Islet precursor cell (in vitro differentiated cells): ENCODE data around the gene TTLL11.
A peak's percentile ranks its signal among the peaks of the same experiment; 100 is the strongest.

Experiments used
- DNase-seq: peaks from one replicate; pipeline ENCODE4 v3.0.0-alpha.2; 2018

The TTLL11 gene, protein sequence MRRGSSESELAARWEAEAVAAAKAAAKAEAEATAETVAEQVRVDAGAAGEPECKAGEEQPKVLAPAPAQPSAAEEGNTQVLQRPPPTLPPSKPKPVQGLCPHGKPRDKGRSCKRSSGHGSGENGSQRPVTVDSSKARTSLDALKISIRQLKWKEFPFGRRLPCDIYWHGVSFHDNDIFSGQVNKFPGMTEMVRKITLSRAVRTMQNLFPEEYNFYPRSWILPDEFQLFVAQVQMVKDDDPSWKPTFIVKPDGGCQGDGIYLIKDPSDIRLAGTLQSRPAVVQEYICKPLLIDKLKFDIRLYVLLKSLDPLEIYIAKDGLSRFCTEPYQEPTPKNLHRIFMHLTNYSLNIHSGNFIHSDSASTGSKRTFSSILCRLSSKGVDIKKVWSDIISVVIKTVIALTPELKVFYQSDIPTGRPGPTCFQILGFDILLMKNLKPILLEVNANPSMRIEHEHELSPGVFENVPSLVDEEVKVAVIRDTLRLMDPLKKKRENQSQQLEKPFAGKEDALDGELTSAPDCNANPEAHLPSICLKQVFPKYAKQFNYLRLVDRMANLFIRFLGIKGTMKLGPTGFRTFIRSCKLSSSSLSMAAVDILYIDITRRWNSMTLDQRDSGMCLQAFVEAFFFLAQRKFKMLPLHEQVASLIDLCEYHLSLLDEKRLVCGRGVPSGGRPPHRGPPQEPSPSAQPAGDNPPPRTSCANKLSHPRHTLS

DNA sequence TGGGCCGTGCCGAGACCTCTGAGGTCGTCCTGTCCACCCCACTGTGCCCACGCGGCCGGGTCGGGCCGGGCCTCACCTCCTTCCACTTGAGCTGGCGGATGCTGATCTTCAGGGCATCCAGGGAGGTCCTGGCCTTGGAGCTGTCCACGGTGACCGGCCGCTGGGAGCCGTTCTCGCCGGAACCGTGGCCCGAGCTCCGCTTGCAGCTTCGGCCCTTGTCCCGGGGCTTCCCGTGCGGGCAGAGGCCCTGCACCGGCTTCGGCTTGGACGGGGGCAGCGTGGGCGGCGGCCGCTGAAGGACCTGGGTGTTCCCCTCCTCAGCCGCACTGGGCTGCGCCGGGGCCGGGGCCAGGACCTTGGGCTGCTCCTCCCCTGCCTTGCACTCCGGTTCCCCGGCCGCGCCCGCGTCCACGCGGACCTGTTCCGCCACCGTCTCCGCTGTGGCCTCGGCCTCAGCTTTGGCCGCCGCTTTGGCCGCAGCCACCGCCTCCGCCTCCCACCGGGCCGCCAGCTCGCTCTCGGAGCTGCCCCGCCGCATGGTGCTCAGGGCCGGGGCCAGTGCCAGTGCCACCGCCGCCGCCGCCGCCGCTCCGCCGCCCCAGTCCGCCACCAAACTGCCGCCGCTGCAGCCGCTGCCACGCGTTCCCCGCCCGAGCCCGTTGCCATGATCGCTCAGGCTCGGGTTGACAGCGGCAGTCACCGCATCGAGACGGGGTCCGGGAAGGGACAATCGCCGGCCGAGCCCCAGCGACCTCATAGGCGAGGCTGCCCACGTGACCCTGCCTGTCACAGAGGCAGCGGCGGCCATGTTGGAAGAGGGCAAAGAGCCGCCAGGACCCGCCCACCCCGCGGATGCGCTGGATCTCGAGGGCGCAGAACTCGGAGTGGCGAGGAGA, at the start of gene TTLL11:
TTLL11 (minus strand) TSS at position 698 of the 896 bp plus-strand sequence; CDS start at position 538, 160 bp downstream.
- DNase-seq: peak; percentile 97

DNA sequence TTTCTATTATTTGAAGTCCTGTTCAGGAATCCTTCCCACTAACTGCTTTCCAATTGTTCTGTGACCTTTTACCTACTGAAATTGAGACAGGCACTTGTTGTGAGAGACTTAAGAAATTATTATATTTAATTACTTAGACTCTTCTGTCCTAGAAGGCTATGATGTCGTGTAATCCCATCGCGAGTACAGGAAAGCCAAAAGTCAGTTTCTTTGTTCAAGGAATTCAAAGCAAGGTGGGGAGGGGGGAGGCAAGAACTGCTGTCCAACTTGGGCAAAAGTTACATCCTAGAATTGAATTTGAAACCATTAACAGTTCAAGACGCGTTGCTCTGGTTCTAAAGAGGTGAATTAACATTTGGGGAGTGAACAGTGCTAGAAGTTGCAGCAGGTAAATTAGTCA, 48.6 kb upstream of the TTLL11 start:
- no peak for DNase-seq

DNA sequence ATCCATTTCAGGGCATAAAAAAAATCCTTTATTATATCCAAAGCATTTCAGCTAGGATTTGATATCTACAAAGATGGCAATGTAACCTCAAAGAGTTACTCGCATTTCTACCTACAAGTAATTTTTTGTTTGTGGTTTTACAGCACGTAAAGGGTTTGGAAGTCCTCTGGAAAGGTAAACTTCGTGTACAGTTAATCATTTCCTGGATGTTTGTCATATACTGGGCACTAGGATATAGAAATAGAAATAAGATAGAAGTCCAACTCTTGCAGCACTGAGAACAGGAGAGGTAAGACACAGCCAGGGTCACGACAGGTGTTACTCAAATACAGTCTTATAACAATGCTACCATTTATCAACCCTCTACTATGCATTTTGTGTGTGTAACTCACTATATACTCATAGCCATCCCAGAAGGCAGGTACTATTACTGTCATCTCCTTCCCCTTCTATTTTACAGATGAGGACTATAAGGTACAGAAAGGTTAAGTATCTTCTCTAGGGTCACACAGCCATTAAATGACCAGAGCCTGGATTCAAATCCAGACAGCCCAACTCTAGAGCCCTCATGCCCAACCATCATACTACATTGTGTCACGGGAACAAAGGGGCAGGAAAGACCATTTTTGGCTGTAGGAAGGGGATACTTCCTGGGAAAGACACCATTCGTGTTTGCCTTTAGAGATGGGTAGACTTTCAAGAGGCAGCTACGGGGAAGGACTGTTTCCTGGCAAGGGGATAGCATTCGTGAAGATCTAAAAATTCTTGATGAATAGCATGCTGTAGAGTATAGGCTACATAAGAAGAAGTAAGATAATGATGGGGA, 47.5 kb upstream of the TTLL11 start:
- no peak for DNase-seq

DNA sequence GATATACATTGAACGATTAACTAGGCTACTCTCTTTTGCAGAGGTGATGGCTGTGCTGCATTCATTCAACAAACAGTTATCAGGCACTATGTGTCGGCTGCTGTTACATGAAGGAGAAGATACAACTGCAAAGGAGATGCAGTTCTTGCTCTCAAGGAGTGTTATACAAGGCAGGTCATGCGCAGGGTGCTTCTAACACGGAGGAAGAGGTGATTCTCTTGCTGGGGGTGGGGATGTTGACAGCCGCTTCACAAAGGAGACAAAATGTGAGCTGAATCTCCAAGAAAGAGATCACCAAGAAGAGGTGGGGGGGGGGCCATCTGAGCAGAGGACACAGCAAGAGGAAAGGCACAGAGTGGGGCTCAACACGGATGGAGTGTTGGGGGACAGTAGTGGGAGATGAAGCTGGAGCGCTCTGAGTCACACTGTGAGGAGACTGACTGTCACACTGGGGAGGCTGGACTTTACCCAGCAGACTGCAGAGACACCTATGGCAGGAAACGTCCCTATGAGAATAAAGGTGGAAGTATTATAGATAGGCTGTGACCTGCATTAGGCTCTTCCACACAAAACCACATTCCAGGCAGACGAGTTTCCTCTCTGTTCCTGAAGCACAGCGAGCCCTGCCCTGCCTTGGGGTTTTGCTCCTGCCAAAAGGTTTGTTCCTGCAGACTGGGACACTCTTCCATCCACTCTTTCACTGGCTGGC, 45.6 kb upstream of the TTLL11 start:
- DNase-seq: no peak

DNA sequence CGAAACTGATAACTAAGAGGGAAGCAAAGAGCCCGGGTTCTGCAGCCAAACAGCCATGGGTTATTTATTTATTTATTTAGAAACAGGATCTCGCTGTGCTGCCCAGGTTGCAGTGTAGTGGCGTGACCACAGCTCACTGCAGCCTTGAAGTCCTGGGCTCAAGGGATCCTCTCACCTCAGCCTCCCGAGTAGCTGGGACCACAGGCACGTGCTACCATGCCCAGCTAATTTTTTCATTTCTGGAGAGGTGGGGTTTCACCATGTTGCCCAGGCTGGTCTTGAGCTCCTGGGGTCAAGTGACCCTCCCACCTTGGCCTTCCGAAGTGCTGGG, 42.4 kb upstream of the TTLL11 start:
- no peak for DNase-seq

DNA sequence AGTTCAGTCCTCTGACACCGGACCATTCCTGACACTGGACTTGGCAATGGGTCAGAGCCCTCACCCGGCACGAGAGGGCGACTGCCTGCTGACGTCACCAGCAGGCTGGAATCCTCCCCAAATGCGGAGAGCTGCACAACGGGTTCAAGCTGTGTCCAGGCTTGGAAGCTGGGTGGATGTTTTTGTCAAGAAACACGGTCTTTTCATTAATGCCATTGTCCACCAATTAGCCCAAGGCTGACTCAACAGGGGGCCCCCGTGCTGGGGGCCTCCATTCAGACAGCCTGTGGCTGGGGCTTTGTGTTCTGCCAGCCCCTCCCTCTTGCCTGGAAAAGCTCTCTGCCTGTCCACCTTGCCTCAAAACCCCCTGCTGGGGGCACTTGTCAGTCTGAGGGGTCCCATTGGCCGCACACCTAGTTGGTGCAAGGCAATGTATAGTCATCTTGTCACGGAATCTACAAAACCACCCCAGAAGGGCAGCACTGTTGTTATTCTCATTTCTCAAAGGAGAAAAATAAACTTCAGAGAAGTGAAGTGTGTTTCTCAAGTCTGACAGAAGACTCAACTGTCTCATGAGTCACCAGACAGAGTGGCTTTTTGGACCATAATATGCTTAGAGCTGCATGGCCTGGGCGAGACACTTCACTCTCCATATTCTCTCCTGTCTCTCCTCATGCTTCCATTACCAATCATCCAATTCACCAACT, 41.9 kb upstream of the TTLL11 start:
- peak; percentile 81 for DNase-seq

DNA sequence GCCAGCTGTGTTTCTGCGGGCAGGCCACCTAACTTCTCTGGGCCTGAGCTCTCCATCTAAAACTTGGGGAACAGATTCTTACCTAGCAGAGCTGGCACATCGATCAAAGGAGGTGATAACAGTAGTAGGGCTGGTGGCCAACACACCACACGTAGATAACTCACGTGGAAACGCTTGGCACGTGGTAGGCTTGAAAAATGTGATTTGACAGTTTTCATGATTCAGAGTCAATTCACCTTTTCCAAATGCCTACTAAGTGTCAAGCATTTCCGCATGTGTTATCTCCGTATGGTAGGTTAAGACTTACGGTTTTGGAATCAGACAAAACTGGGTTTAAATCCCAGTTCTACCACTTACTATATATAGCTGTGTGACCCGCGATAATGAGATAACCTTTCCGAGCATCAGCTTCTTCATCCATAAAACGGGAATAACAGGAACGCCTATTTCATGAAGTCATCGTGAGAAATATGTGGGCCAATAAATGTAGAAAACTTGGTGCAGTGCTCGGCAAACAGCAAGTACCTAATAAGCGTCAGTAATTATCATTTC, 41.0 kb upstream of the TTLL11 start:
- no peak for DNase-seq

DNA sequence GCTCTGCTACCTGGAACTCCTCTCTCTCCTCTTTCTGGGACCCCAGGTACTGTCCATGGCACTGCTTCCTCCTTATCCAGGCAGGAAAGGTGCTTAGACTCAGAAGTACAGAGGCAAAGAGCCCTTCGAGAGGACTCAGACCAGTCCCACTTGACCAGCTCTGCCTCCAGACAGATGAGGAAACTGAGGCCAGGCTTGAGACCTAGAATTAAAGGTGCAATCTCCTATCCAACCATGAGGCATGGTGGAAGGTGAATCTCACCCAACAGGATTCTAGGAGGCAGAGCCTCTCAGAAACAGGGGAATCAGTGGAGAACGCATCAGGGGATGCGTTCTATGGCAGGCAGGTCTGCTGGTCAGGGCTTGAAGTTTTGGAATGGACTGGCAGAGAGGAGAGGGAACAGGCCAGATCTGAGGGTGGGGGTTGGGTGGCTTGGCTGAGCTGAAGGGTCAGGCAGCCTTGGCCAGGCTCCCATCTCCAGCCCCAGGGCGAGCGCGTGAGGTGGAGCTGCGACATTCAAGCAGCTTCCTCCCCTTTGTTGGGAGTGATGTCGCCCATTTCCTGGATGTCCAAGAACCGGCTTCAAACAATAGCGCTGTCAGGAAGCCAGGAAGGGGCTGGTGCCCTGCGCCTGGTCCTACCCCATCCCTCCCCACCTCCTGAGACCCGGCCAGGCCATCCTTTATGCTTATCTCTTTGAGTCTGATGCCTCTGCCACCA, 40.3 kb upstream of the TTLL11 start:
- peak; percentile 76 for DNase-seq

DNA sequence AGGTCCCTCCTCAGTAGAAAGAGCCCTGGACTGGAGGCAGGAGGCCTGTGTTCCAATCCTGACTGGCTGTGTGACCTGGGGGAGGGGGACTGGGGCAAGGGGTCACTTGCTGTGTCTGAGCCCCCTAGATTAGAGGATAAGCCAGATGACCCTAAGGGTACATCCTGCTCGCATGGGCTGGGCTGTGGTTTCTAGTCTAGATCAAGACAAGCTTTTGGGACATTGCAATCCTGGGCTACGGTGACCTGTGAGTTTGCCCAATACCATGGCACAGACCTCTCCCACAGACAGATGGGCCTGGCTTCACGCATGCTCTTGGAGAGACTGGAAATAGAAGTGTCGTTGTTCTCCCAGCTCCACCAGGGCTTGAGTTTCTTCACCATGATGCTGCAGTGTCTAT, 39.4 kb upstream of the TTLL11 start:
- DNase-seq: no peak

DNA sequence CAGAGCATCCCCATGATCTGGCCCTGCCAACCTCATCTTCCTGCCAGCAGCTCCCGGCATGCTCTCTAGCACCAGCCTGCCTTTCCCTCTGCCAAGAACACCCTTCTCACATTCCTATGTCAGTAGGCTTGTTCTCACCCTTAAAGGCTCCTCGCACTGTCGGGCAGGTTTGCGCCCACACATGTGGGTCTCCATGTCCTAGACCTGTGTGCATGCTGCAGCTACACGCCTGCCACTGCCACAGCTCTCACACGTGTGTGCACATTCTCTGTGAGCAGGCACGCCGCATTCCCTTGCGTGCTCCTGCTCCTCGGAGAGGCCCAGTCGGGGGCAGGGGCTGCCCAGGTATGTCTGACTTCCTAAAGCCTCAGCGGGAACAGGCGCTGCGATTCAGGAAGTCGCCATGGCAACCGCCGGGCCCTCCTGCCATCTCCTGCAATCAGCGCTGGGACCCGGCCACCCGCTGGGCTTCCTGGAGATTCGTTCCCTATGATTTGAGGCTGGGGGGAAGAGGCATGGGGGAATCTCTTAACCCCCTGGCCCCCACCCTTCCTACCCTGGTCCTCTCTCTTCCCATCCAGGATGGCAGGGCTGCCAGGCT, 38.4 kb upstream of the TTLL11 start:
- peak; percentile 92 for DNase-seq

DNA sequence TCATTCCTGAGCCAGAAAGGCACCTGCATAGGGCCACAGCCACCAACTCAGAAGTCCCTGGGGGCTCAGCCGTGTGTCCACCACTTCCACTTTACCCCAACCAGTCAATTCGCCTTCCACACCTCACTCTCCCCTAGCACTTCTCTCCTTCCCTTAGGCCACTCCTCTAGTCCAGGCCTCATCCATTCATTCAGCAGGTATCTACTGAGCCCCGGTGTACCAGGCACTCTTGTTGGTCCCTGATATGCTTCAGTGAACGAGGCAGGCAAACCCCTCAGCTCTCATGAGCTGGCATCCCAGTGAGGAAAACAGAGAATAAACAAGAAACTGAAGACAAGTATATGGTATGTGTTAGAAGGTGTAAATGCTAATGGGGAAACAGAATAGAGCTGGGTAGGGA, 37.7 kb upstream of the TTLL11 start:
- DNase-seq: peak; percentile 33

DNA sequence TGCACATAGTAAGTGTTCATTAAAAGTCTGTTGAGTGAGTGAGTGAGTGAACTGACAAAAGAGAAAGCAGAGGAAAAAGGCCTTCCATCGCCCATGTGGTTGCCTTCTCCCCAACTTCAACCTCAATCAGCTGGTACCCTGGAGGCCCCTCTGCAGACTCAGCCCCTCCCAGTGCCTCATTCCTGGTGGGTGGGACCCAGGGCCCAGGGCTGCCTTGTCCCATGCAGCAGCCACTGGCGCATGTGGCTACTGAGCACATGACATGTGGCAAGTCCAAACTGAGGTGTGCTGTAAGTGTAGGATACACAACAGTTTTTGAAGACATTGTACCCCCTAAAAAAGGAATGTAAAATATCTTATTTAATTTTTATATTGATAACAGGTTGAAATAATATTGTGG, 36.9 kb upstream of the TTLL11 start:
- DNase-seq: peak; percentile 31

DNA sequence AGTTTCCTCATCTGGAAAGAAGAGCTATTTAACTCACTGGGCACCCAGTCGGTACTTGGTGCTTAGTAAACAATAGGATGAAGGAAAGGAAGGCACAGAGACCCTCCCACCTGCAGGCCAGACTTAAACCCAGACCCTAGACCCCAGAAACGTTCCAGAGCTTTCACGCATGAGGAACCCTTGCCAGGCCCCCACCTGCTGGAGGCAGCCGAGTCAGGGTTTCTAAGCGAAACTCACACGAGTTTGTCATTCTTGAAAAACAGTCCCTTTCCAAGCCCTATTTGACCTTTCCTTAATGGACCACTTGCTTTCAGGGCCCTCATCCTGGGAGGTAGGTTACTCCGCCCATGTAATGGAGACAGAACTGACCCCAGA, 35.8 kb upstream of the TTLL11 start:
- no peak for DNase-seq

DNA sequence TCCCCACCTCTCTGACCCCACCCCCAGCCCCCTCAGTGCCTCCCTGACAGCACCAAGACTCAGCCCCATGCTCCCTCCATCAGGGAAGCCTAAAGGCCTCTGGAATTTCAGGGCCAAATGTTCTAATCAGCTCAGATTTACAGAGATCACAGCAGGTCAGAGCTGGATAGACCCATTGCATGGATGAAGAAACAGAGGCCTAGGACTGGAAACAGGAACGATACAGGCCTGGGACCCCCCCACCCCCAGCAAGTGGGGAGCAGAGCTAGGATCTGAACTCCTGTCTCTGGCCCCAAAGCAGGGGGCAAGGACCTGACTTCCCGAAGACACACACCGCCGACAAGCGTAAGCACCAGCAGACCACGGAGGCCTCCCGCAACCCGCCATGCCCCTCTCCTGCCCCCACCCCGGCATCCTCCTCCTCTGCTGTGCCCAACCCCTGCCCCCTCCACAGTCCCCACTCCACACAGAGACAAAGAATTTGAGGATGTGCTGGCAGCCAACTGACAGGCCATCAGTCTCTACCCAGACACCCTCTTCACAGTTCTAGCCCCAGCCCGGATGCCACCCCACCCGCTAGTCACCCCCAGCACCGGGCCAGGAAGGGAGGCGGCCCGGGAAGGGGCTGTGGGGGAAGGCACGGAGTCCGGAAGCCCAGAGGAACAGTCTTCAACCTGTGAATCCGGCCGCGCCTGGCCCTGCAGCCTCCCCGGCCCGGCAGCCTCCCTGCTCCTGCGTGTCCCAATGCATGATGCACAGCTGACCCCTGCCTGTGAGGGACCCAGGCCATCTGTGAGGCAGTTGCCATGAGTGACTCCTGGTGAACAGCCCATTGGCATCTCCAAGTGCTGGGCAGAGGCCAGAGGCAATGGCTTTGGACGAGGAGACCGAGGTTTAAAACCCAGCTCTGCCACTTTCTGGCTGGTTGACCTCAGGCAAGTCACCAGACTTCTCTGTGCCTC, 35.2 kb upstream of the TTLL11 start:
- DNase-seq: peak; percentile 48

DNA sequence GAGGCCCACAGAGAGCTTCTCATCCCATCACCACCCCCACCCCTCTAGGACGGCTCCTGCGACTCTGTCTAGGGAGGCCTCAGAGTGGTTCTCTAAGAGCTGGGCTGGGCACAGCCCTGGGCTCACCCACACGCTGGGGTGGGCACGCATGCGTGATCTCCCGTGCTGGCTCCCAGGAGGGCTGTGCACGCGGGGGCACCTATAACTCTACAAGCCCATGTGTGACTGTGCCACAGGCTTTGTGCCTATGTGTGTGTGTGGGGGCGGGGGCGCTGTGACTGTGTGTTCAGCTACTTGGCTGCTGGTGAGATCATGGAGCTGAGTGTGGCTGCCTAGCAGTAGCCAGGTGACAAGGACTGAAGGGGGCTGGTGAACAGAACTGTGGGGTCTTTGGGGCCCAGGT, 34.3 kb upstream of the TTLL11 start:
- peak; percentile 71 for DNase-seq

DNA sequence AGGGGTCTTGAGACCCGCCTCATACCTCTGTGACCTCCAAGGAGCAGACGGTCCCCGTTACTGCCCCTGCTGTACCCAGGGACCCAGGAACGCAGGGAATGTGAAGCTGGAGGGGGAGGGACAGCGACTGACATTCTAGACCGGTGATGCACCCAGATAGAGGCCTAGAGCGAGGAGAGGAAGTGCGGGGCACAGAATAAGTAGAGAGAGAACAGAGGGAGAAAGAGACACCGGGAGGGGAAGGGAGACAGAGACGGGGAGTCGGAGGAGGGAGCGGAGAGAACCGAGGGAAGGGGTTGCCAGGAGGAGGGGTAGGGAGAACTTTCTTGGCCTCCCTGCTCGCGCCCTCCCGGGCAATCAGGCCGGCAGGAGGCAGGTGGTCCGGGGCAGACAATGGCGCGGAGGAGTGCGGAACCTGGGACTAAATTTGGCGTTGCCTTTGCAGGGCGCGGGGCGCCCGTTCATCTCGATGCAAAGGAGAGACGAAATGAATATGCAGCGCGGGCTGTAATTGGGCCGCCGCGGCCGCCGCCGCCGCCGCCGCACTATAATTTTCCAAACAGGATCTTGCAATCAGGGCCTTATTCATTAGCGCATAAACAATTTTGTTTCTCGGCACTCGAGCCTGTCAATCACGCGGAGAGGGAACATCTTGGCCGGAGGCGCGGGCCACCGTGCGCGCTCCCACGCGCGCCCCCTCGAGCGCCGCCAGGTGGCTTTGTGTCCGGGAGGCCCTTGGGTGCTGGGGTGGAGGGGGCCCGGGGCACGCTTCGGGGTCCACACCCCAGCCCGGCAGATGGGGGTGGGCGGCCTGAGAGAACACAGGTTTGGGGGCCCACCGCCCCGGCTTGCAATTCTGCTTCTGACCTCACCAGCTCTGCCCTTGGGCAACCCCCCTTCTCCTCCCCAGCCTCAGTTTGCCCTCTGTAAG, 33.5 kb upstream of the TTLL11 start:
- peak; percentile 92 for DNase-seq
